Psoas muscle (tissue), 8 donors: Measurements from ENCODE around the gene CHRNA9. TPM values are rescaled to one million over a fixed set of nuclear protein-coding genes. Genes with fewer than 3 reads are reported as not detected.

Experiments used
- ATAC-seq, 4 donors: fragments of 200-7000 bp; cut with Tn5 transposase; one replicate each; pipeline ENCODE4 v1.9.1; 2020; ENCODE audit warnings: moderate library complexity in 3 of 4, mild to moderate bottlenecking in 2 of 4
- DNase-seq, 2 donors: peaks; one replicate each; pipeline ENCODE4 v3.0.0-alpha.2; 2020
- H3K27ac ChIP-seq: fragments of 200-600 bp; one replicate; pipeline ENCODE4 v1.8.0; 2022
- H3K27me3 ChIP-seq, 3 donors: fragments of 200-600 bp in 1 of 3; one replicate each; pipeline versions ENCODE4 v1.6.1 to v1.8.0; 2013 to 2022; ENCODE audit warnings: low read length in 2 of 3, mild to moderate bottlenecking in 2 of 3, moderate library complexity in 1 of 3; ENCODE audit not compliant: insufficient read depth in 3 of 3
- H3K36me3 ChIP-seq, 2 donors: fragments of 200-600 bp in 1 of 2; one replicate each; pipeline versions ENCODE4 v1.6.1 to v1.8.0; 2013 to 2022; ENCODE audit warnings: low read depth in 1 of 2, mild to moderate bottlenecking in 1 of 2, moderate library complexity in 1 of 2; ENCODE audit not compliant: insufficient read depth in 1 of 2
- H3K4me1 ChIP-seq: fragments of 200-600 bp; one replicate; pipeline ENCODE4 v1.8.0; 2022
- H3K4me3 ChIP-seq: fragments of 200-600 bp; one replicate; pipeline ENCODE4 v1.8.0; 2022; ENCODE audit warnings: mild to moderate bottlenecking
- H3K9me3 ChIP-seq: fragments of 200-600 bp; one replicate; pipeline ENCODE4 v1.8.0; 2022
- WGBS, 3 donors: extraction: QIAGEN DNeasy Blood & Tissue Kit; methylation state at CpG; one replicate each; pipeline versions ENCODE4 v1.1.6 to v1.1.7; 2013; 5-methylcytosine and 5-hydroxymethylcytosine counted together
- intact Hi-C, 2 donors: fragments of 100-400 bp; cut with DNase I; formaldehyde crosslinking; loops; one replicate each; pipeline versions ENCODE4 v1.11.0 to v1.14.2; 2022
- polyA plus RNA-seq, 3 donors: library from polyadenylated mRNA; stranded (reverse); fragments of 200-250 nt; gene quantifications; one replicate each; pipeline ENCODE4 v1.2.3, GENCODE V29; 2013
- total RNA-seq, 4 donors: library from RNA; stranded (reverse); fragmentation: NEBNext Ultra II Directional in 2 of 4; extraction: Animal tissue kit (Norgen Biotek cat#: 25700) in 2 of 4; gene quantifications; one replicate each; pipeline versions ENCODE4 v1.2.1 to v1.2.4, GENCODE V29; 2021 to 2023
- TF ChIP-seq, protein P1 (sequence below): fragments of 200-600 bp; IDR thresholded peaks from one replicate; pipeline ENCODE4 v1.8.0; 2022; ENCODE audit warnings: antibody characterized with exemption
- donor health status: healthy with polysubstance abuse.
- donor health status: DM: no; HTN: no; CAD: no; lungs with moderate emphysema.
- donor health status: Bipolar disorder and iron deficiency.
- donor health status: healthy.
- donor health status: DM: yes; HTN: yes; CAD: no.
- donor health status: DM: no; HTN: no; CAD: no.
- donor health status: DM: no; HTN: no; CAD: no.
- donor health status: DM: yes; HTN: yes; CAD: no.

CHRNA9 gene
- total and polyA plus RNA-seq, 7 donors: 0.01 TPM; not detected in 6

DNA sequence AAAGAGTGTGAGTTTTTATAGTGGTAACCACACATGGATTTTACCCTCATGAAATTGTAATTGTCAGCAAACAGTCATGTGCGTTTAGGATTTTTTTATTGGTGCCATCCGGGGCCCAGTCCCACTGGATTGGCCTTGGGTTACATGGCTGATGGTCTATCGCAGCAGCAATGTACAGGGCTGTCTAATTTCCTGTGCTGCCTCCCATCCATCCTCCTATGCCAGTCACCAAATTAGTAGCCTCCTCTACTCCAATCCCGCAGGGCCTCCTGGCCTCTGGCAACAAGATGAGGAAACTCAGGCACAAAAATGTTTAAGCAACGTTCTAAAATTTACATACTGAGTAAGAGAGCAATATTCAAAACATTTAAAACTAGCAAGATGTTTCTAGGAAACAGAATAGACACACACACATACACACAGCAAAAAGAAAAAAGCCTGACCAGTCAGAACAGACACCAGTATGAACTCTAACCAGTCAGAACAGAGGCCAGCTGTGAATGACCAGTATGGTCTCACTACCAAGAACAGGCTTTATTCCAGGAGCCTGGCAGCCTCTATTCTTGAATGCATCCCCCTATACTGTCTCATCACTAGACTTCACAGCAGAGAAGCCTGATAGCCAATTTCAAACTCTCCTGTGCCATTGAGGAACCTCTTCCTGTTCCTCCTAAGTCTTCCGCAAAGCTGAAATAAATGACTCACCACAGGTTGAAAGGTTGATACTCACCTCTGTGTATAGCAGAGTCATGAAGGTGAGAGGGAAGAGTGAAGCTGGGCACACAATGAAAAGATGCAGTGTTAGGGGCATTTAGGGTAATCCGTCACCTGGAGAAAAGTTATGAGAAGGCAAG is 42.6 kb downstream of the CHRNA9 start:
- Histone ChIP-seq H3K36me3 (no peaks in the 10 kb centered on the region), H3K27ac (no peak overlapping the region), H3K4me1 (no peaks in the 10 kb centered on the region), H3K27me3 (no peaks in the 10 kb centered on the region), H3K4me3 (no peak overlapping the region), H3K9me3 (no peaks in the 10 kb centered on the region)
- no peak for DNase-seq
- intact Hi-C loops: no loop called here
- WGBS, 3 donors: 75 to 82% (median 80%) methylated on average over 7 of the region's 7 CpGs
- ATAC-seq: no peak
- TF ChIP-seq, protein P1, sequence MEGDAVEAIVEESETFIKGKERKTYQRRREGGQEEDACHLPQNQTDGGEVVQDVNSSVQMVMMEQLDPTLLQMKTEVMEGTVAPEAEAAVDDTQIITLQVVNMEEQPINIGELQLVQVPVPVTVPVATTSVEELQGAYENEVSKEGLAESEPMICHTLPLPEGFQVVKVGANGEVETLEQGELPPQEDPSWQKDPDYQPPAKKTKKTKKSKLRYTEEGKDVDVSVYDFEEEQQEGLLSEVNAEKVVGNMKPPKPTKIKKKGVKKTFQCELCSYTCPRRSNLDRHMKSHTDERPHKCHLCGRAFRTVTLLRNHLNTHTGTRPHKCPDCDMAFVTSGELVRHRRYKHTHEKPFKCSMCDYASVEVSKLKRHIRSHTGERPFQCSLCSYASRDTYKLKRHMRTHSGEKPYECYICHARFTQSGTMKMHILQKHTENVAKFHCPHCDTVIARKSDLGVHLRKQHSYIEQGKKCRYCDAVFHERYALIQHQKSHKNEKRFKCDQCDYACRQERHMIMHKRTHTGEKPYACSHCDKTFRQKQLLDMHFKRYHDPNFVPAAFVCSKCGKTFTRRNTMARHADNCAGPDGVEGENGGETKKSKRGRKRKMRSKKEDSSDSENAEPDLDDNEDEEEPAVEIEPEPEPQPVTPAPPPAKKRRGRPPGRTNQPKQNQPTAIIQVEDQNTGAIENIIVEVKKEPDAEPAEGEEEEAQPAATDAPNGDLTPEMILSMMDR: no peak

GRCh38 chr4:40378619-40379018 is 43.5 kb downstream of the CHRNA9 start:
- DNase-seq (no peak), ATAC-seq (no peak)
- TF ChIP-seq, protein P1: no peak
- Histone ChIP-seq H3K27ac (no peak overlapping the region), H3K4me1 (no peaks in the 10 kb centered on the region), H3K4me3 (no peak overlapping the region), H3K36me3 (no peaks in the 10 kb centered on the region), H3K27me3 (no peaks in the 10 kb centered on the region), H3K9me3 (no peaks in the 10 kb centered on the region)
- intact Hi-C loops: no loop called here
- WGBS, 3 donors: 43 to 71% (median 69%) methylated on average over 2 of the region's 2 CpGs

GRCh38 chr4:40379248-40379647 is 44.1 kb downstream of the CHRNA9 start:
- no peak overlapping the region for H3K4me3 ChIP-seq
- intact Hi-C loops: no loop called here
- H3K4me1 ChIP-seq: no peaks in the 10 kb centered on the region
- no peaks in the 10 kb centered on the region for H3K9me3 ChIP-seq
- H3K27ac ChIP-seq: no peak overlapping the region
- DNase-seq (no peak), ATAC-seq (no peak)
- H3K27me3 ChIP-seq: no peaks in the 10 kb centered on the region
- no peaks in the 10 kb centered on the region for H3K36me3 ChIP-seq
- TF ChIP-seq, protein P1: no peak
- WGBS, 3 donors: 56 to 75% (median 68%) methylated on average over 3 of the region's 3 CpGs

- Histone ChIP-seq H3K27me3 (no peaks in the 10 kb centered on the region), H3K4me3 (no peak overlapping the region), H3K9me3 (no peaks in the 10 kb centered on the region), H3K4me1 (no peaks in the 10 kb centered on the region), H3K36me3 (no peaks in the 10 kb centered on the region), H3K27ac (no peak overlapping the region)
- TF ChIP-seq, protein P1: no peak
- no peak for ATAC-seq
- intact Hi-C loops: no loop called here
- no peak for DNase-seq
- 71 to 83% (median 74%) methylated on average over 5 of the region's 5 CpGs for WGBS, 3 donors
These were observed 45.5 kb downstream of the CHRNA9 start for GRCh38 chr4:40380647-40381046.

DNA sequence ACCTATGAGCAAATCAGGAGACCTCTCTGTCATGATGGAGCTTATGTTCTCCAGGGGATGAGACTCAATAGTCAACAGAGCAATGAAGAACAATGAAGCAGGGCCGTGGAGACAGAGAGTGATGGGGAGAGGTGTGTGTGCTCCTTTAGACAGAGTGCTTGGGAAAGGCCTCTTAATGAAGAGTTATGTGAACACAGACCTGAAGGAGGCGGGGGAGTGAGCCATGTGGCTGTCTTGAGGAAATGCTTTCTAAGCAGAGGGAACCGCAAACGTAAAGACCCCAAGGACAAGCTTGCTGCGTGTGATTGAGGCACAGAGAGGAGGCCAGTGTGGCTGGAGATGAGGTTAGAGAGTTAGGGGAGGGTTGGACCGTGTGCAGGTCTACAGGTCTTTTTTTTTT is 53.1 kb downstream of the CHRNA9 start:
- intact Hi-C loops: no loop called here
- no peak for DNase-seq
- Histone ChIP-seq H3K36me3 (no peaks in the 10 kb centered on the region), H3K9me3 (no peaks in the 10 kb centered on the region), H3K27ac (no peak overlapping the region), H3K4me3 (no peak overlapping the region), H3K27me3 (no peaks in the 10 kb centered on the region), H3K4me1 (no peaks in the 10 kb centered on the region)
- TF ChIP-seq, protein P1: no peak
- 65 to 72% (median 68%) methylated on average over 6 of the region's 6 CpGs for WGBS, 3 donors
- ATAC-seq: no peak
